22Rv1 (cell line): ENCODE measurements around the gene SAMD3.
"Not testable (repeated sequence)": the region's sequence is repeated elsewhere in the genome, so short reads cannot be mapped to it uniquely, and the experiment has no call there.

Experiments used
- H3K27ac ChIP-seq: fragments of 450-650 bp; 2 replicates; pipeline ENCODE4 v1.5.1; 2017
- CTCF ChIP-seq: fragments of 450-650 bp; IDR thresholded peaks from 2 replicates; pipeline ENCODE4 v1.5.1; 2017; ENCODE audit warnings: mild to moderate bottlenecking
- ZFX ChIP-seq: fragments of 450-650 bp; IDR thresholded peaks from 2 replicates; pipeline ENCODE4 v1.6.1; 2017; ENCODE audit warnings: antibody characterized with exemption, borderline replicate concordance

The SAMD3 gene

GRCh38 chr6:130252527-130253237 is 29.9 kb upstream of the SAMD3 start:
- TF ChIP-seq CTCF = no peak
- no peak for TF ChIP-seq ZFX
- H3K27ac ChIP-seq = no peak overlapping the region

- H3K27ac ChIP-seq = no peak overlapping the region
- TF ChIP-seq ZFX = no peak
- TF ChIP-seq CTCF = no peak
Measured at GRCh38 chr6:130245267-130245666, 22.5 kb upstream of the SAMD3 start.

- H3K27ac ChIP-seq = no peak overlapping the region
- TF ChIP-seq ZFX = no peak
- TF ChIP-seq CTCF = no peak
Measured at GRCh38 chr6:130244728-130245127, 22.0 kb upstream of the SAMD3 start.

GRCh38 chr6:130240232-130240631 is 17.5 kb upstream of the SAMD3 start:
- H3K27ac ChIP-seq = no peak overlapping the region
- no peak for TF ChIP-seq ZFX
- TF ChIP-seq CTCF = no peak

GRCh38 chr6:130239755-130240154 is 17.0 kb upstream of the SAMD3 start:
- no peak for TF ChIP-seq CTCF
- no peak for TF ChIP-seq ZFX
- no peak overlapping the region for H3K27ac ChIP-seq

GRCh38 chr6:130233330-130233729 is 10.6 kb upstream of the SAMD3 start:
- H3K27ac ChIP-seq = no peak overlapping the region
- TF ChIP-seq ZFX = no peak
- TF ChIP-seq CTCF = no peak

GRCh38 chr6:130230531-130230930 is 7.8 kb upstream of the SAMD3 start:
- not testable (repeated sequence) for H3K27ac ChIP-seq

- H3K27ac ChIP-seq = no peak overlapping the region
- TF ChIP-seq ZFX (no peak), CTCF (no peak)
Measured at GRCh38 chr6:130229645-130230044, 6.9 kb upstream of the SAMD3 start.
